Sciatic nerve (tissue), 1 donor: Measurements from ENCODE around the gene CIT. TPM values are rescaled to one million over a fixed set of nuclear protein-coding genes. Genes with fewer than 3 reads are reported as not detected.

Experiments used
- microRNA-seq: library from miRNA; unstranded; fragments of <30 nt; microRNA quantifications from one replicate; pipeline ENCODE4 v1.2.0, GENCODE V29; 2020
- total RNA-seq: library from RNA; stranded (reverse); fragmentation: NEBNext Ultra II Directional; extraction: Animal tissue kit (Norgen Biotek cat#: 25700); gene quantifications from one replicate; pipeline ENCODE4 v1.2.1, GENCODE V29; 2021
- donor health status: DM: no; HTN: no; CAD: no.

CIT gene
- total RNA-seq, 1 donor from 2014 or later: 42.7 TPM

Small RNA genes lying within 50 kb of the gene (microRNA-seq; reads per million reads assigned to microRNA genes)
- not detected for gene MIR1178

Other genes with a start within 250 kb of the CIT start
- gene PRKAB1, start 209.2 kb downstream of the CIT start, total RNA-seq: 31.7 TPM
- gene BICDL1, start 111.9 kb upstream of the CIT start, total RNA-seq: 1.5 TPM
- 52.2 TPM for gene RAB35, start 239.4 kb upstream of the CIT start, total RNA-seq